Endometrial microvascular endothelial cells (primary cell): ENCODE results near the gene PIP5K1C. TPM values are rescaled to one million over a fixed set of nuclear protein-coding genes. Genes with fewer than 3 reads are reported as not detected.

Experiments
- in situ Hi-C: cut with HindIII; loops from 2 replicates; pipeline ENCODE4 v1.10.0; 2017; ENCODE audit warnings: low sequenced_read_pairs, low pct_unique_long_range_greater_than_20kb; ENCODE audit errors: inconsistent ontology term
- total RNA-seq: library from RNA; depleted of rRNA; stranded (reverse); fragments of >200 nt; gene quantifications from one replicate; pipeline ENCODE4 v1.2.3, GENCODE V29; 2015; ENCODE audit errors: inconsistent ontology term

PIP5K1C gene
- total RNA-seq, 1 donor from 2014 or later: 38.0 TPM

DNA sequence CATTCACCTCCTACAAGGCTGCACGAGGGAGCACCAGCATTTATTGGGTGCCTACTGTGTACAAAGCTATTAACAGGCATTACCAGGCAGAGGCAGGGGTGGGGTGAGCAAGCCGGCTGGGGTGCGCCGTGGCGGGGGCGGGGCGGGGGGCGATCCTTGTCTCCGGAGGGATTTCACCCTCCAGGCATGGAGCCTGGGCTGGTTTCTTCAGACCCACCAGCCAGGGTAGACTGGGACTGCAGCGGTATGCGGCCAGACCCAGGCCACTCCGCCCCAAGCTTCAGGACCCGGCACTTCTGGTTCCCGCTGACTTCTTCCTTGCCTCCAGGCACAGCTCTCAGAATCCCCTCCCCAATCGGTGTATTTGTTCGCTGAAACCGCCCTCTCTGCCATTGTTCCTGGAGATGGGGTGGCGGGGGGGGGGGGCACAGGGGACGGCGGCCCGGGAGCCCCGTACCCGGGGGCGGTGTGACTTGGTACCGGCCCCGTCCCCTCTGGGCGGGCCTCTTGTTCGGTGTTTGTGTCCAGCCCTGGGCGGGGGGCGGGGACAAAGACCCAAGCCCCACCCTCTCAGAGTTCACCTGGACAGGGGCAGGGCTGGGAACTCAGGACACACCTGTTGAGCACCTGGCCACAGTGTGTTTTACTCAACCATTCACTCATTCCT, 22.3 kb upstream of the PIP5K1C start:
- in situ Hi-C loops: no loop called here

DNA sequence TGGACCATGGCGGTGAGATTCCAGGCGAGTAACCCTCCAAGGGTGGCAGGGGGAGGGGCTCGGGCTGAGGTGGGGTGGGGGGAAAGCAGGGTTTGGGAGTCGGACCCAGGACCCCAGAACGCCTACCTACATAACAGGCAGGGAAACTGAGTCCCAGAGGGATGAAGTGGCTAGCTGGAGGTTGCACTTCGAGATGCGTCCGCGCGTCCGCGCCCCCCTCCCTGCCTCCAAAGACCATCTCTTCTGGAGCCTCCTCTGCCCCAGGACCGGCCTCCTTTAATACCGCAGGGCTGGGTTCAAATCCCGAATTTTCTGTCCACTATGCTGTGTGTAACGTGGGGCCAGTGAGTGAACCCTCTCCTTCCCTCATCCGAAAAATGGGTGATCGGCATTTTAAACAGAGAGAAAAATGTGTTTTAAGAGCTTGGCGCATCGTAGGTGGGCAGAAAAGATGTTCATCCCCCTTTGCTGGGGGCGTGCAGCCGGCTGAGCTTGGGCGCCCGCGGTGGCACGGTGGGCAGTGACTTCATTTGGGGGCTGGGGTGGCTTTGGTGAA, 21.7 kb upstream of the PIP5K1C start:
- in situ Hi-C loops: no loop called here

DNA sequence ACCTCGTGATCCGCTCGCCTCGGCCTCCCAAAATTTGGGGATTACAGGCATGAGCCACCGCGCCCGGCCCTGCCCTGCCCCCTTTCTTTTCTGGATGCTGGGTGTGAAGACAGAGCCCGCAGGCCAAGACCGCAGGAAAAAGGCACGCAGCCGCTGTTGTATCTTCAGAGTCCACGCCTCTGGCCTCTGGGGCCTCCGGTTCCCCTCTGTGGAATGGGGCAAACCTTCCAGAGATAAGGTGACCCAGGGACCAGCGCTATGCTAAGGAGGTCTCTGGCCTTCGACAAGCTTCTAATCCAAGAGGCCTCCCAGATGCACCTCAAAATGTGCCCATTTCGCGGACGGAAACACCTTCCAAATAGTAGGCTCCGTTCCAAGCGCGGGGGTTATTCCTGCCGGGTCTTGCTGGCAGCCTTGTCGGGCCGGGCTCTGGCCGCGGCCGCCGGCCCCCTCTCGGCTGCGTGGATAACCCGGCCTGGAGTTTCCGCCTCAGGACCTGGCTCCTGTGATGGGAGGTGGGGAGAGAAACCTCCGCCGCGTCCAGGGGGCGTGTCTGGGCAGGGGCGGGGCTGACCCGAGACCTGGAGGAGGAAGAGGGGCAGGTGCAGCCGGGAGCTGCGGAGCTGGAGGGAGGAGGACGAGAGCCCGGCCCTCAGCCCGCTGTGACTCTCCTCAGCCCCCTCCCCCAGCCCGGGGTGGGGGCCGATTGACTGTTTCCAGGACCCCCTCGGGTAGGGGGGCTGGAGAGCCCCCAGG, 21.0 kb upstream of the PIP5K1C start:
- in situ Hi-C loops: no loop called here

DNA sequence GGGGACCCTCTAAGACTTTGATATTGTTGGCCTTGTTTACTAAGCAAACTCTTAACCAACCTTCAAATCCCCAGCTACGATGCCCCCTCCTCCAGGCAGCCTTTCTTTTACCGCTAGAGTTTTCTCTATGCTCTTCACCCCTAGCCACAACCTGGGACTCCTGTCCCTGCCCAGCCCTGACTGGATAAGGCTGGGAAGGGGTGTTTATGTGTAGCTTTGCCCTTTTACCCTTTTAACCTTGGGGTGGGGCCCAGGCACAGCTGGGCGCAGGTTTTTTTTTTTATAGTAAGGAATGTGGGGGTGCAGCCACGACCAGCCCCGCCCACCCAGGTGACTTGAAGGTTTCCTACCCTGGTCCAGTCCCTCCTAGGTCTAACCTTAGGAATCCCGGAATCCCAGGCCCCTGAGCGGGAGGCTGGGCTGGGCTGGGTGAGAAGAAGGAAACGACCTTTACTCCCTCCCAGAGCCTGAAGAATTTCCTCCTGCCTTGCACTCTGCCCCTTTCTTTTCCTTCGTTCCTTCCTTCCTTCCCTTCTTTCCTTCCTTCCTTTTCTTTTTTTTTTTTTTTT, 20.2 kb upstream of the PIP5K1C start:
- in situ Hi-C loops: no loop called here

DNA sequence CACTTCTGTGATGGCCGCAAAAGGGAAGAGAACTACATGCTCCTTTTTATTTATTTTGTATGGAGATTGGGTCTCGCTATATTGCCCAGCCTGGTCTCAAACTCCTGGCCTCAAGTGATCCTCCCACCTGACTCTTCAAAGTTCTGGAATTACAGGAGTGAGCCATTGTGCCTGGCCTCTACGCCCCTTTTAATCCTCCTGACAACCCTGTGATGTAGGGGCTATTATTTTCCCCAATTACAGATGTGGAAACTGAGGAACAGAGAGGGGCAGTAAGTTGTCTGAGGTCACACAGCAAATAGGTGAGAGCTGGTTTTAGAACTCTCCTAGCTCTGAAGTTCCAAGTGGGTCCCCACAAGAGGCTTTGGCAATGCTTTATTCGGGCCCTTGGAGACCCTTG, 19.6 kb upstream of the PIP5K1C start:
- in situ Hi-C loops: no loop called here

DNA sequence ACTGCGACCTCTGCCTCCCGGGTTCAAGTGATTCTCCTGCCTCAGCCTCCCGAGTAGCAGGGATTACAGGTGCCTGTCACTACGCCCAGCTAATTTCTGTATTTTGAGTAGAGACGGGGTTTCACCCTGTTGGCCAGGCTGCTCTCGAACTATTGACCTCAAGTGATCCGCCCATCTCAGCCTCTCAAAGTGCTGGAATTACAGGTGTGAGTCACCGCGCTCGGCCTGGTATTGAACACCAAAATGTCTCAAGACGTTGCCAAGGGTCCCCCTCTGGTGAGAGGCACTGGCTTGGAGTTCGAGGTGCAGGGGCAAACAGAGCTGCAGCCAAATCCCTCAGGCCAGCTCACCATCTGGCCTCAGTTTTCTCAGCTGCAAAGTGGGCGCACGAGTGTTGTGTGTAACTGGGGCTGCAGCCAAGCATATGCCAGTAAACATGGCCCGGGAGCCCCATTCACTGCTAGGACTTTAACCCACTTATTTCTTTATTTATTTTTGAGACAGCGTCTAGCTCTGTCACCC, 15.9 kb upstream of the PIP5K1C start:
- in situ Hi-C loops: no loop called here

DNA sequence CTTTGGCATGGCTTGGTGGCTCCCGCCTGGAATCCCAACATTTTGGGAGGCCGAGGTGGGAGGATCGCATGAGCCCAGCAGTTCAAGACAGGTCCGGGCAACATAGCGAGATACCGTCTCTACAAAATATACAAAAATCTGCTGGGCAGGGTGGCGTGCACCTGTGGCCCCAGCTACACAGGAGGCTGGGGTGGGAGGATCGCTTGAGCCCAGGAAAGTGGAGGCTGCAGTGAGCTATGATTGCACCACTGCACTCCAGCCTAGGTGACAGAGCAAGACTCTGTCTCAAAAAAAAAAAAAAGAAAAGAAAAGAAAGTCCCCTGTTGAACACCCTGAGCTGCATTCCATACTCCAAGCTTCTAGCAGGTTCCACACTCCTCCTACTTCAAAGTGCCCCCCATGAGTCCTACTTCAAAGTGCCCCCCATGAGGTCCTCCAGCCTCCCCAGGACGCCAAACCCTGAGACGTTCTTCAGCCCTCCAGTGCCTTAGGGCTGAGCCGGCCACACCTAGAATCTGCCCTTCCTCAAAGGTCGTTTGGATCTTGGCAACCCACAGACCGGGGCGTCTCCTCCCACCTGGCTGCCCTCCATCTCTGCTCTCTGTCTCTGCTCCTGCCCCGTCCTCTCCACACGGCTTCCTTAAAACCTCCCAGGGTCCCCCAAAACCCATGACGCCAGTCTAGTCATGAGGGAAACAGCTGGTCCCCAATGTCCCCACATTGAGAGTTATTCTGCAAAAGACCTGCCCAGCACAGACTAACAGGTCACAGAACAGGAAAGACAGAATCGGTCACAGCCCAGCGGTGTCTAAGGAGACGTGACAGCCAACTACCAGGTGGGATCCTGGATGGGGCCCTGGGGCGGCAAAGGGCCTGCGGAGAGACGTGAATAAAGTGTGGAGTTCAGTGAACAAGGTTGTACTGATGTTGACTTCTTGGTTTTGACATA, 12.7 kb upstream of the PIP5K1C start:
- in situ Hi-C loops: no loop called here

DNA sequence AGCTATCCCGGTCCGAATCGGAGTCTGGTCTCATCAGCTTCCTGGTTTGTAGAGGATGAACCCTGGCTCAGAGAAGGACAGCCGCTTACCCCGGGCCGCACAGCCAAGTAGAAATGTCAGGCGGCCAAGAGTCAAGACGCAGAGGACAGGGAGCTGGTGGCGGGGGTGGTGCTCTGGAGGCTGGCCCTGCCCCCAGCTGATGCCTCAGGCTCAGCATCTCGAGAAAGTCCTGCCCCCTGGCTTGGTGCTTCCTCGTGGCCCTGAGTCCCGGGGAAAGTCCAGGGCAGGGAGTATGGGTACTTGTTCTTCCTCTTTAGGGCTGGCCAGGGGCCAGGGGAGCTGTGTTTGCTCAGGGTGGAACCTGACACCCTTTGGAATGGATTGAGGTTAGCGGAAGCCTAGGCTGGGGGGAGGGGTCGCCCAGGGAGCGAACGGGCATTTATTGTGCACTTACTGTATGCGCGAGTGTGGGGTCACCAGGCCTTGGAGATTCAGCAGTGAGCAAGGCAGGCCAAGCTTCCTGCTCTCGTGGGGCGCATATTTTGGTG, 10.1 kb upstream of the PIP5K1C start:
- in situ Hi-C loops: no loop called here

DNA sequence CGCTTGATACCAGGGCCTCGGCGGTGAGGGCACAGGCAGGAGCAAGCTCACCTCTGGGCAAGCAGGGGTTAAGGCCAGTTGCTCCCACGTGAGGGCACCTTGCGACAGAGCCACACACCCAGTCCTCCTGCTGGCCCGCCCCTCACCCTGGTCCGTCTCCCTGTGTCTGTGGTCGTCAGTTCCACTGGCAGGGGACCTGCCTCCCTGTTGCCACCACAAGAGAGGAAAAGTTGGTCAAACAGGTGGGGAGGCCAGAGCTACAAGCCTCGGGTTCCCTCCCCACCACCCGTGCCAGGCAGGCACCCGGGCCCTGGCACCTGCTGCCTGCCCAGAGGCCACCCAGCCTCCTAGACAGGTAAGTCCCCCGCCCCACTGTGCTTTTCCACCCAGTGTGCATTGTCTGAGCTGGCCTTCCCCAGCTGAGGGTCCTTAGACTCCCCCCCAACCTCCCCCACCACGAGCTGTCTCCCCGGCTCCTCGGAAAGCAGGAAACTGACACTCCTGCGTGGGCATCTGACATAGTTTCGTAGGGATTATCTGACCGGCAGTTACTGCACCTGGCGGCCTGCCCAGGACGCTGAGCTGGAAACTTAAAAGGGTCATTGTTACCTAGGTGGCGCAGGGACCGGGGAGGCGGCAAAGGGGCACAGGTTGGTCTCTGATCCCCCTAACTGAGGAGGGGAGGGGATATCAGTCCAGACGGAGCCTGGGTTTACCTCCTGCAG, 8.1 kb upstream of the PIP5K1C start, which contains the start of gene TJP3:
Gene TJP3 (plus strand): TSS at position 178 of the 725 bp plus-strand sequence. CDS start 20,049 bp downstream, outside the sequence.
- in situ Hi-C loops: no loop called here

DNA sequence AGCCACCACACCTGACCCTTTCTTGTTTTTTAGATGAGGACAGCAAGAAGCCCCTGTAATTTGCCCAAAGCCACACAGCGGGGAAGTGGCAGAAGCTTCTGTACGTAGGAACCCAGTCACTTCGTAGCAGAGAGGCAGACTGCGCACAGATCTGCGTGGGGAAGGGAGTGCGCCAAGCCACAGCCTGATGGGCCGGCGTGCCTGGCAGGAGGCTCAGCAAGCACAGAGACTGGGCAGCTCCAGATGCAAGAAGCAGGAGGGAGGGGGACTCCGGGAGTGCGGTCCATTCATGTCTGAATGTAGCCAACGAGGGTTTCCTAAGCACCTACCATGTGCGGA, 7.6 kb upstream of the PIP5K1C start:
- in situ Hi-C loops: no loop called here

DNA sequence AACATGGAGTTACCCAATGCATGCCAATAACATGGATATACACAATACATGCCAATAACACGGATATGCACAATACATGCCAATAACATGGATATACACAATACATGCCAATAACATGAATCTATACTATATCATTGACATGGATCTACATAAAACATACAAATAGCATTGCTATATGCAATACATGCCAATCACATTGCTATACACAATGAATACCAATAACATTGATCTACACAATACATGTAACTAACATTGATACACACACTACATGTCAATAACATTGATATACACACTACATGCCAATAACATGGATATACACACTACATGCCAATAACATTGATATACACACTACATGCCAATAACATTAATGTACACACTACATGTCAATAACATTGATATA, 932 bp upstream of the PIP5K1C start:
- in situ Hi-C loops: no loop called here

DNA sequence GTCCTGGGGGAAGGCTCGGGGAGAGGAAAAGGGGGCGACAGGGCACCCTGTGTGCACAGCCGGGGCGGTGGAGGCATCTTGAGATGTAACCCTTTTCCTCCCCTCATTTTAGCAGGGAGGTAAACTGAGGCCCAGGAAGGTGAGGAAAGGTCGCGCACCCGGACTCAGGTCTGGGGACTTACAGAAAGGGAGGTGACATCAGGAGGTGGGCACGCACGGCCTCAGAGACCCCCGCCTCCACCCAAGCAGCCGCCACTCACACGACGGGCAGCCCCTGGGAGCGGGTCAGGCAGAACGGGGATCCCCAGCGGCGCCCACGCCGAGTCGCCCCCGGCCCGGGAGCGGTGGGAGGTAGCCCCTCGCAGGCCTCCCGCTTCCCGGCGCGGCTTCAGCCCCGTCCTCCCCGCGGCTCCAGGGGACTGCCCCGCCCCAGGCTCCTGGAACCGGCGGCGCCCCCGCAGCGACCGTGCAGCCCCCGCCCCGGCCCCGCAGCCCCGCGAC, 477 bp downstream of the PIP5K1C start:
- in situ Hi-C loops: no loop called here

DNA sequence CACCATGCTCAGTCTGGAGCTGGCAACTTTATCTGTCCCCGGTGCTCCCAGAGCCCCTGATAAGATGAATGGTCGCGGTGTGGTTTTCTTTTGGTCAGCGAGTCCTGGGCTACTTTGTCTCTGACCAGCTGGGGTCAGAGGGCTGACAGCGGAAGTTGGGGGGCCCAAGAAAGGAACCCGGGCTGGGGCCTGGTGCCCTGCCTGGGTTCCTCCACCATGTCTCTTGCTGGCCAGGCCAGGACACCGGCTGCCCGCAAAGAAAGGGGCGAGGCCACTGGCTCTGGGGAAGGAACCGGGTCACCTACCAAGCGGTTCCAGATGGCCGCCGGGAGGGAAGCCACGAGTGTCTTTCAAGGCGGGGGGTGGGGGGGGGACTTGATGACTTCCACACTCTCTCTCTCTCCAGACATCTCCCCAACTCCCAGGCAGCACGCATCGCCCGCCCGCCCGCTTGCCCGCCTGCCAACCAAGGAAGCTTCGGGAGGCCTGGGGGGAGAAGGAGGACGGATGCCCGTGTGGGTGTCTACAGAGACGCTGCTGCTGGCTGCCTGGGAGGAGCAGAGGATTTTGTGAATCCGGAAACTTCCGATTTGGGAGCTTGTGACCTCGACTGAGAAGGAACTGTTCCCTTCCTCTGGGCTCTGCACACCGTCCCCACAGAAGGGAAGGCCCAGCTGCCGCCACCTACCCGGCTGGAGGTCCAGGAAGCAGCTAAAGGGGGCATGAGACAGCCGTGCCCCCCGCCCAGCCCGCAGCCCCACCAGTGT, 1.1 kb downstream of the PIP5K1C start:
- in situ Hi-C loops: no loop called here

DNA sequence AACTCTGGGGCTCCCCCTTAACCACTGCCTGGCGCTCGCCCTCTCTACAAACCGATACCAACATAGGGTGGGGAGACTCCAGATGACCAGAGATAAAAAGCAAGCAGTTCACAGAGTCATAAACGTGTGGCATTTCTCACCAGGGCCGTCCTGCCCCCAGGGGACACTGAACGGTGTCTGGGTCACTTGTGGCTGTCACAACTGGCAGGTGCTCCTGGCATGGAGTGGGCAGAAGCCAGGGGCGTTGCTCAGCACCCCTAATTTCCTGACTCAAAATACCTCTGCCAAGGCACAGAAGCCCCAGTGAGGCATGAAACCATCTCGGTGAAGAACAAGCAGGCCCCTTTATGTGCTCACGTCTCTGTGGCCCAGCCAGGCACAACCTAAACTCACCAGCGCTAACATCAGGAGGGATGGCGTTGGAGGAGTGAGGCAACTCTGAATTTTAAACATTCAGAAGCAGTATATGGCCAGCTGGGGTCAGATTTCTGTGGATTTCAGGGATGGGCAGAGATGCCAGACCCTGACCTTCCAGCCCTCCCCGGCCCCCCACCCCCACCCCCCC, 1.8 kb downstream of the PIP5K1C start:
- in situ Hi-C loops: no loop called here

DNA sequence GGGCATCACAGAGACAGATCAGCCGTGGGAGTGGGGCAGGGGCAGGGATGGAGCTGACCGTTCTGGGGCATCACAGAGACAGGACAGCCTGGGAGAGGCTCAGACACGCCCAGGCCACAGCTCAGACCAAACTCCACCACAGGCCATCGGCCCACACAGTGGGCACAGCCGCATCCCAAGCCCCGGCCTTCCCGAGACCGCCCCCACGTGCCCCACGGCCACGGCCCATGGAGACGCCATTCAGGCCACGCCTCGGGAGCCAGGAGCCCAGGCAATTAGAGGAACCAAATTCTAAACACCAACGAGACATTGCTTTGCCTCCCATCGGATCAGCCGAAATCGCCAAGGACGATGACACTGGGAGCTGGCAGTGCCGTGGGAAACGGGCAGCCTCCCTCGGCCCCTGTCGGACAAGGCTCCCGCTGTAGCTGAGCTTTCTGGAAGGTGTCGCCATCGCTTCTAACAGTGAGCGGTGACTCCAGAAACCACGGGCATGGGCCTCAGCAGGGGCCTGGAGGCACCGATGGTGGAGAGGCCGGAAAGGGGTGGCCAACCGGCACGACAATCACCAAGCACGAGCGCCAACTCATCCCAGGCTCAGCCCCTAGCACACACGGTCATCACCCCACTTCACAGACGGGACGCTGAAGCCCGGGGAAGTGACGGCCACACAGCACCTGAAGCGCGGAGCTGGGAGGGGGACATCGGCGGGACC, 2.4 kb downstream of the PIP5K1C start:
- in situ Hi-C loops: no loop called here

DNA sequence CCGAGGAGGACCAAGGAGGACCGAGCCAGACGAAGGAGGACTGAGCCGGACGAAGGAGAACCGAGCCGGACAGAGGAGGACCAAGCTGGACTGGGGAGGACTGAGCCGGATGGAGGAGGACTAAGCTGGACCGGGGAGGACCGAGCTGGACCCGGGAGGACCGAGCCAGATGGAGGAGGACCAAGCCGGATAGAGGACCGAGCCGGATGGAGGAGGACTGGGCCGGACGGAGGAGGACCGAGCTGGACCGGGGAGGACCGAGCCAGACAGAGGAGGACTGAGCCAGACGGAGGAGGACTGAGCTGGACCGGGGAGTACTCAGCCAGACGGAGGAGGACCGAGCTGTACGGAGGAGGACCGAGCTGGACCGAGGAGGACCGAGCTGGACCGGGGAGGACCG, 3.2 kb downstream of the PIP5K1C start:
- in situ Hi-C loops: no loop called here
